ENCODE results near the gene RBM10. TPM values are rescaled to one million over a fixed set of nuclear protein-coding genes. Genes with fewer than 3 reads are reported as not detected.

Gene RBM10
- total RNA-seq, 2 donors from 2014 or later, result 24.1 to 25.2 TPM

DNA sequence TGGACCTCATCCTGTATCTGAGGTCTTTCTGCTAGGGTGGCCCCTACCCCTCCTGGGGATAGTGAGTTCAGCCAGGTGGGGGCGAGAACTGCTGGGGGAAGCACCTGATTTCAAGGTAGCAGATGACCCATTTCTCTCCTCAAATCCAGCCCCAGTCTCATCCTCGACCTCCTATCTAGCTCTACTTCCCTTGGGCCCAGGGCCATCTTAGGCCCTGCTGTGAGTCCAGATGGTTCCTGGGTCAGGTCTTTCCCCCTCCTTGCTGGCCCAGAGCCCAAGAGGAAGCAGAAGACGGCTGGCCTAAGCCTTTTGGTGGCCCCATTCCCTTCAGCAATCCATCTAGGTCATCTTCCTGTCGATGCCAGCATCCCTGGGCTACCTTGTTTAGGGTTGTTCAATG lies 76.7 kb downstream of the RBM10 start:
- TF ChIP-seq, protein P1, sequence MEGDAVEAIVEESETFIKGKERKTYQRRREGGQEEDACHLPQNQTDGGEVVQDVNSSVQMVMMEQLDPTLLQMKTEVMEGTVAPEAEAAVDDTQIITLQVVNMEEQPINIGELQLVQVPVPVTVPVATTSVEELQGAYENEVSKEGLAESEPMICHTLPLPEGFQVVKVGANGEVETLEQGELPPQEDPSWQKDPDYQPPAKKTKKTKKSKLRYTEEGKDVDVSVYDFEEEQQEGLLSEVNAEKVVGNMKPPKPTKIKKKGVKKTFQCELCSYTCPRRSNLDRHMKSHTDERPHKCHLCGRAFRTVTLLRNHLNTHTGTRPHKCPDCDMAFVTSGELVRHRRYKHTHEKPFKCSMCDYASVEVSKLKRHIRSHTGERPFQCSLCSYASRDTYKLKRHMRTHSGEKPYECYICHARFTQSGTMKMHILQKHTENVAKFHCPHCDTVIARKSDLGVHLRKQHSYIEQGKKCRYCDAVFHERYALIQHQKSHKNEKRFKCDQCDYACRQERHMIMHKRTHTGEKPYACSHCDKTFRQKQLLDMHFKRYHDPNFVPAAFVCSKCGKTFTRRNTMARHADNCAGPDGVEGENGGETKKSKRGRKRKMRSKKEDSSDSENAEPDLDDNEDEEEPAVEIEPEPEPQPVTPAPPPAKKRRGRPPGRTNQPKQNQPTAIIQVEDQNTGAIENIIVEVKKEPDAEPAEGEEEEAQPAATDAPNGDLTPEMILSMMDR (IDR thresholded peaks at IDR 0.05), result no peak
- Histone ChIP-seq H3K36me3 (peaks cover 22% of the 10 kb centered on the region), H3K9me3 (no peaks in the 10 kb centered on the region), H3K4me3 (no peak overlapping the region), H3K27ac (no peak overlapping the region), H3K4me1 (ENCODE audit: control insufficient read depth in 1 of 2, low read depth in 2 of 2) (peaks cover 4 to 21% of the 10 kb centered on the region in 2 donors), H3K27me3 (replicated peaks; ENCODE audit: insufficient read depth) (no peaks in the 10 kb centered on the region)
- DNase-seq (ENCODE audit: low spot score), result no peak
- no peak for ATAC-seq (ENCODE audit: insufficient number of reproducible peaks, low FRiP score, low read depth)

DNA sequence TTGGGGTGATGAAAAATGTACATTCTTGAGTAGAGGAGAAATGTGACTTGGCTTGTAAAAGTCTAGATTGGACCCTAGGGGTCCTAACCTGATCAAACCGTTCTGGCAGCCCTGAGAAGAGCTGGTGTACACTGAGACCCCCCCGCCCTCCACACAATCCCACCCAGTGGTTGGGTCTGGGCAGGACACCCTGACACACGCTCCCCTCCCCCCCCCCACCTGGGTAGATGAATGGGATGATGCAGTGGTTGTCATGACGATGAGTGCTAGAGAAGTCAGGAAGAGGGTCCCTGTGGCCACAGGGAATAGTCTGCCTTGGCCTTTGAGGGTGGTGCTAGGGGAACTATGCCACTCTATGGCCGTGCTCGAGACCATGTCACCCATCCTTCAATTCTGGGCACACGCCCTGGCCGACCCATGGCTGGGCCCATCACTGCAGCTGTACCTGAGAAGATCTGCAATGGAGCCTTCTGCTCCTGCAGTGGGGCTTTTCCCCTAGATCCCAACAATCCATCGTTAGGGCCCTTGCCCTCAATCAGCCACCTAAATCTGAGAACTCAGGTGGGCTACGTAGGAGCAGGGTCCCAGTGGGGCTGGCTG lies 77.8 kb downstream of the RBM10 start:
- Histone ChIP-seq H3K27ac (no peak overlapping the region), H3K9me3 (no peaks in the 10 kb centered on the region), H3K27me3 (replicated peaks; ENCODE audit: insufficient read depth) (no peaks in the 10 kb centered on the region), H3K4me1 (ENCODE audit: control insufficient read depth in 1 of 2, low read depth in 2 of 2) (peaks cover 4 to 15% of the 10 kb centered on the region in 2 donors), H3K4me3 (no peak overlapping the region), H3K36me3 (peaks cover 24% of the 10 kb centered on the region)
- DNase-seq (ENCODE audit: low spot score), result no peak
- ATAC-seq (ENCODE audit: insufficient number of reproducible peaks, low FRiP score, low read depth), result no peak
- TF ChIP-seq, protein P1 (IDR thresholded peaks at IDR 0.05), result no peak

DNA sequence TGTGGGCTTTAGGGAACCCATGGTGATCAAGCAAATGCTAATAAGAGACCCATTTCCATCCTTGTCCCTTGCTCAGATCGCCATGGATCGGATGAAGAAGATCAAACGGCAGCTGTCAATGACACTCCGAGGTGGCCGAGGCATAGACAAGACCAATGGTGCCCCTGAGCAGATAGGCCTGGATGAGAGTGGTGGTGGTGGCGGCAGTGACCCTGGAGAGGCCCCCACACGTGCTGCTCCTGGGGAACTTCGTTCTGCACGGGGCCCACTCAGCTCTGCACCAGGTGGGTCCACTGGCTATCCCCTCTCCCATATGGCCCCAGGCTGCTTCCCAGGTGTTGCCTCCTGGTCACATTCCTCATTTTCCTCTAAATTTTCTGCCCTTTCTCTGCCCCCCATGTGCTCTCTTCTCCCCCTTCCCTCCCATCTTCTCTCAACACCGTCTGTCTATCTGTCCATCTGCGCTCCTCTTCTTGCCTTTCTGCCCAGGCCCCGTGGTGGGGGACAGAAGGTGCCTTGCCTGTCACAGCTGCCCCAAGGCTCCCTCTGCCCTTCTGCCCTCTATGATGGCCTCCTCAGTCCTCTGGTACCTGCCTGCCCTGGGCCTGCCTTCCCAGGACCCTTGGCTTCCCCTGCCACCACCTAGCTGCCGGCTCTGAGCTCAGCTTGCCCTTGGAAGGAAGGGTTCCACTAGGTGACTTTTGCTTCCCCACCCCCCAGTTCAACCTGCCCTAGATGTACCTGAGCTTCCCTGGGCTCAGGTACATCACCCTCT lies 78.6 kb downstream of the RBM10 start:
- TF ChIP-seq, protein P1 (IDR thresholded peaks at IDR 0.05), result no peak
- H3K36me3 ChIP-seq, result peaks cover 28% of the 10 kb centered on the region
- H3K4me1 ChIP-seq (ENCODE audit: control insufficient read depth in 1 of 2, low read depth in 2 of 2), result peaks cover 4 to 15% of the 10 kb centered on the region in 2 donors
- no peak for ATAC-seq (ENCODE audit: insufficient number of reproducible peaks, low FRiP score, low read depth)
- DNase-seq (ENCODE audit: low spot score), result no peak
- no peak overlapping the region for H3K27ac ChIP-seq
- H3K4me3 ChIP-seq, result no peak overlapping the region
- H3K9me3 ChIP-seq, result no peaks in the 10 kb centered on the region
- no peaks in the 10 kb centered on the region for H3K27me3 ChIP-seq (replicated peaks; ENCODE audit: insufficient read depth)

DNA sequence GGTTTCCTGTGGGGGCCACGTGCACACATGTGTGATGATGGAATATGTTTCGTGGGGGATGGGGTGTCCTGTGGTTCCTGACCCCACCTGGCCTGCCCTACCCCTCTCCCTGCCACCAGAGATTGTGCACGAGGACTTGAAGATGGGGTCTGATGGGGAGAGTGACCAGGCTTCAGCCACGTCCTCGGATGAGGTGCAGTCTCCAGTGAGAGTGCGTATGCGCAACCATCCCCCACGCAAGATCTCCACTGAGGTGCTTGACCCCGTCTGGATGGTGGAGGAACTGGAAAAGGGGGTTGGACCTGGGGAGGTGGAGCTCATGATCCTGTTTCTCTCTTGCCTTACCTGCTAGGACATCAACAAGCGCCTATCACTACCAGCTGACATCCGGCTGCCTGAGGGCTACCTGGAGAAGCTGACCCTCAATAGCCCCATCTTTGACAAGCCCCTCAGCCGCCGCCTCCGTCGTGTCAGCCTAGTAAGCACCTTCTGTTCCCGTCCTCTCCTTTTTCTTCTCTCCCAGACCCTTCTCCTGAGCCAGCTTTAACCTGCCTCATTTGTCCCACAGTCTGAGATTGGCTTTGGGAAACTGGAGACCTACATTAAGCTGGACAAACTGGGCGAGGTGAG lies 79.4 kb downstream of the RBM10 start:
- DNase-seq (ENCODE audit: low spot score) (no peak), ATAC-seq (ENCODE audit: insufficient number of reproducible peaks, low FRiP score, low read depth) (no peak)
- peaks cover 4 to 15% of the 10 kb centered on the region in 2 donors for H3K4me1 ChIP-seq (ENCODE audit: control insufficient read depth in 1 of 2, low read depth in 2 of 2)
- TF ChIP-seq, protein P1 (IDR thresholded peaks at IDR 0.05), result no peak
- no peaks in the 10 kb centered on the region for H3K27me3 ChIP-seq (replicated peaks; ENCODE audit: insufficient read depth)
- peaks cover 31% of the 10 kb centered on the region for H3K36me3 ChIP-seq
- H3K27ac ChIP-seq, result no peak overlapping the region
- H3K9me3 ChIP-seq, result no peaks in the 10 kb centered on the region
- H3K4me3 ChIP-seq, result no peak overlapping the region

DNA sequence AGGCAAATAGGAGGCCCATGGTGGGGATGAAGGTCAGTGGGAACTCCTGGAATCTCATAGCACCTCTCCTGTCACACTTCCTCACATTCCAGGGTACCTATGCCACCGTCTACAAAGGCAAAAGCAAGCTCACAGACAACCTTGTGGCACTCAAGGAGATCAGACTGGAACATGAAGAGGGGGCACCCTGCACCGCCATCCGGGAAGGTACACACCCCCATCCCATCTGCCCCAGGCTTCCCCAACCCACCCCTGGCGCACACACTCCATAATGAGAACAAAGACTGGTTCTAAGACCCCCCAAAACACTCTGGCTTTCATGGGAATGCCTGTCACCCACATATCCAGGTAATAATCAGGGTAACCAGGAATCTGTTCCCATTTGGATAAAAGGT lies 79.9 kb downstream of the RBM10 start:
- peaks cover 4 to 12% of the 10 kb centered on the region in 2 donors for H3K4me1 ChIP-seq (ENCODE audit: control insufficient read depth in 1 of 2, low read depth in 2 of 2)
- H3K27ac ChIP-seq, result no peak overlapping the region
- DNase-seq (ENCODE audit: low spot score) (no peak), ATAC-seq (ENCODE audit: insufficient number of reproducible peaks, low FRiP score, low read depth) (no peak)
- no peak overlapping the region for H3K4me3 ChIP-seq
- H3K36me3 ChIP-seq, result peaks cover 31% of the 10 kb centered on the region
- TF ChIP-seq, protein P1 (IDR thresholded peaks at IDR 0.05), result no peak
- H3K9me3 ChIP-seq, result no peaks in the 10 kb centered on the region
- no peaks in the 10 kb centered on the region for H3K27me3 ChIP-seq (replicated peaks; ENCODE audit: insufficient read depth)
